ENCODE results near the gene ZBTB42. TPM values are rescaled to one million over a fixed set of nuclear protein-coding genes. Genes with fewer than 3 reads are reported as not detected.

The ZBTB42 gene
- total and polyA plus RNA-seq, 4 donors: 1.5 to 9.4 (median 4.9) TPM

DNA sequence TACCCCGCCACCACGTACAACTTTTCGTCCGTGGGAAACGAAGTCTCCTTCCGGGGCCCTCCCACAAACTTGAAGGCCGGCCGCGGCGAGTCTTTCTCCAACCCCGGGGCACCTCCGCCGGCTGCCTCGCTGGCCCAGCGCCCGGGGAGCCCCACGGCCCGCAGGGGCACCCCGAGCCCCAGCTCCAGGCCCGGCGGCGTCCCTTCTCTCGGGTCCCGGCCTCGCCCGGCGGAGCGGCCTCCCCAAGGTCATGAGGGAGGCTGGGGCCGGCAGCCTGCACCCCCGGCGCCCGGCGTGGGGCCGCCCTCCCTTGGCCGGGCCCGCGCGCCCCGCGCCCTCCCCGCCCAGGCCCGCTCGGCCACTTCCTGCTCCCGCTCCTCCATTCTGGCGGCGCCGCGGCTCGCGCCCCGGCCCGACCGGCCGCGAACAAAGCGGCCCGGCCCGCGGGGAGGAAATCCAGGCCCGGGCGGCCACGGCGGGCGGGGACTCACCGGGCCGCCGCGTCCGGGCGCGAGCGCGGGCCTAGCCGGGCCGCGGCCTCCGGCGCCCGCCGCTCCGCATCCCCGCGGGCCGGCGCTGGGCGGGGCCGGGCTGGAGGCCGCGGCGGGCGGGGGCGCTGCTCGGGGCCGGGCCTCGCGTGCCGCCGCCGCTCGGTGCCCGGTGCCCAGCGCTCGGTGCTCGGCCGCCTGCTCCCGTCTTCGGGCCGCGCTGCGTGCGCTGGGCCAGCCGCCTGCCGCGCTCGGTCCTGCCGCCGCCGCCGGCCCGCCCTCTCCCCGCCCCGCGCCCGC is 5.7 kb upstream of the ZBTB42 start, which contains the start of gene AKT1 (continued):
- TF ChIP-seq YY1 (IDR thresholded peaks at IDR 0.05): no peak
- TF ChIP-seq GABPA (IDR thresholded peaks at IDR 0.05 in 1 of 2, conservative IDR thresholded peaks at IDR 0.05 in 1 of 2): no peak

DNA sequence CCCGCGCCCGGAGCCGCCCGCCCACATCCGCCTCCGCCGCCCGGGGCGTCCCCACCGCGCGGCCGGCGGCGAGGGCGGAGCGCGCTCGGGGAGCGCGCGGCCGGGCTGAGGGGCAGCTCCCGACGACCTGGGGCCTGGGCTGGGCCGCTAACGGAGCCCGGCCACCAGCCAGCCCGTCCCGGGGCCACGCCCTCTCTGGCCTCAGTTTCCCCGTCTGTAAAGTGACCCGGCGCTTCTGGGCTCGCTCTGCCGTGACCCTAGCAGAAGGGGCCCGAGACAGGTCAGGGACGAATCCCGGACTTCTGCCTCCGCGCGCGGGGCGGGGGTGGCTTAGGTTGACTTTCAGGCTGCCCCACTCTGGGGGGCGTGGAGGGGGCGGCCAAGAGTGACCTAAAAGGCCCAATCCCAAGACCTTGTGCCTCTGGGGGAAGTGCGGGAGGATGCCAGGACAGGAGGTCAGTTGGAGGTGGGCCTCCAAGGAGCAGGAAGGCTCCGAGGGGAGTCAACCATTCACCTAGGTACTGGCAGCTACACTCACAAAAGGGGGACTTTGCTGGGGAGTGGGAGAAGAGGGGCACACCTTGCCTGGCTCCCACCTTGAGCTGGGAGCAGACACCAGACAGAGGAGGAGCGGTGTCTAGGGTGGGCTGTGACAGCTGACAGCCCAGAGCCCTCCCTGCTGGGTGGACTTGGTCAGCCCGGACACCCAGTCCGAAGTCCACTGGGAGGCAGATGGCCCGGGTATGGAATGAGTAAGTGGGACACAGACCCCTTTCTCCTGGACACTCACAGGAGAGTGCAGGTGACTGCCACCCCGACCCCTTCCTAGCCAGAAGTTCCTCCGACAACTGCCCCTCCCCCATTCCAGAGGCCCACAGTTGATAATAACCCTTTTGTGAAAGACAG is 4.9 kb upstream of the ZBTB42 start:
- no peaks in the 10 kb centered on the region for H3K36me3 ChIP-seq (ENCODE audit: control insufficient read depth in 4 of 4, insufficient read depth in 3 of 4, low read depth in 1 of 4, low read length in 3 of 4)
- H3K9ac ChIP-seq (ENCODE audit: low read depth in 1 of 2, low read length in 2 of 2): peak overlapping the region in 1 of 2 donors; percentile 25
- DNase-seq (ENCODE audit: low spot score): peak; percentile 80
- peaks cover 34 to 51% (median 41%) of the 10 kb centered on the region in 4 donors for H3K4me1 ChIP-seq (ENCODE audit: control insufficient read depth in 4 of 4, insufficient read depth in 4 of 4, low read length in 3 of 4)
- H3K27ac ChIP-seq (ENCODE audit: low read depth in 1 of 2, low read length in 2 of 2): peak overlapping the region; percentile 80 to 86
- WGBS: 8% methylated on average over 55 of the region's 55 CpGs
- no peaks in the 10 kb centered on the region for H3K27me3 ChIP-seq (ENCODE audit: control insufficient read depth in 4 of 4, insufficient read depth in 4 of 4, low read length in 3 of 4)
- H3K9me3 ChIP-seq (ENCODE audit: control insufficient read depth in 4 of 4, low read length in 3 of 4): no peaks in the 10 kb centered on the region
- TF ChIP-seq HNF4A (conservative IDR thresholded peaks at IDR 0.05) (peak; percentile 51 to 60), GABPA (IDR thresholded peaks at IDR 0.05 in 1 of 2, conservative IDR thresholded peaks at IDR 0.05 in 1 of 2) (no peak)
- peak overlapping the region in 2 of 3 donors; percentile 48 to 89 for H3K4me3 ChIP-seq (ENCODE audit: low read depth in 1 of 3, low read length in 3 of 3)

DNA sequence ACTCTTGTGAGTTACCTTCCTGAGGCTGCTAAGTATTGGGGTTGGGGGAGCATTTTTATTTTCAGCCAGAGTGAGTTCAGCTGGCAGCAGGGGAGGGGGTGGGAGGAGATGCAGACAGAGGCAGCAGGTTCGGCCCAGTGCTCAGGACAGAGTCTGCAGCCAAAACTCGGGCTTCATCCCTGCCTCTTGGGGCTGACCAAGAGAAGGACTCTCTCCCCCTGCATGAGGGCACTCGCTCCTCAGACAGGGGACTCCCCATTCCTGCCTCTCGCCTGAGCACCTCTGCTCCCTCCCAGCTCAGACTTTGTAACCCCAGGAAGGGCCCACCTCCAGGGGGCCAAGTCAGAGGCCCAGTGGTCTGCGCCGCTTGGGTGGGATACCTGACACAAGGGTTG is 4.2 kb upstream of the ZBTB42 start:
- TF ChIP-seq, protein P1, sequence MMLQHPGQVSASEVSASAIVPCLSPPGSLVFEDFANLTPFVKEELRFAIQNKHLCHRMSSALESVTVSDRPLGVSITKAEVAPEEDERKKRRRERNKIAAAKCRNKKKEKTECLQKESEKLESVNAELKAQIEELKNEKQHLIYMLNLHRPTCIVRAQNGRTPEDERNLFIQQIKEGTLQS (IDR thresholded peaks at IDR 0.05): no peak
- no peak for TF ChIP-seq FOXA1 (IDR thresholded peaks at IDR 0.05)
- no peak for TF ChIP-seq RAD21 (IDR thresholded peaks at IDR 0.05)
- TF ChIP-seq RXRA (IDR thresholded peaks at IDR 0.05): no peak
- TF ChIP-seq HNF4G (IDR thresholded peaks at IDR 0.05): no peak
- no peak for TF ChIP-seq NR2F2 (IDR thresholded peaks at IDR 0.05)
- TF ChIP-seq YY1 (IDR thresholded peaks at IDR 0.05): no peak
- TF ChIP-seq FOXA2 (IDR thresholded peaks at IDR 0.05): no peak
- TF ChIP-seq JUND (IDR thresholded peaks at IDR 0.05): no peak
- no peak for TF ChIP-seq HNF4A (conservative IDR thresholded peaks at IDR 0.05)
- TF ChIP-seq GABPA (IDR thresholded peaks at IDR 0.05 in 1 of 2, conservative IDR thresholded peaks at IDR 0.05 in 1 of 2): no peak
- no peak for TF ChIP-seq TAF1 (conservative IDR thresholded peaks at IDR 0.05)
- no peak for TF ChIP-seq EGR1 (IDR thresholded peaks at IDR 0.05; ENCODE audit: low read depth in 2 of 2)
- TF ChIP-seq, protein P2, sequence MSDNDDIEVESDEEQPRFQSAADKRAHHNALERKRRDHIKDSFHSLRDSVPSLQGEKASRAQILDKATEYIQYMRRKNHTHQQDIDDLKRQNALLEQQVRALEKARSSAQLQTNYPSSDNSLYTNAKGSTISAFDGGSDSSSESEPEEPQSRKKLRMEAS (IDR thresholded peaks at IDR 0.05): no peak
- TF ChIP-seq, protein P3, sequence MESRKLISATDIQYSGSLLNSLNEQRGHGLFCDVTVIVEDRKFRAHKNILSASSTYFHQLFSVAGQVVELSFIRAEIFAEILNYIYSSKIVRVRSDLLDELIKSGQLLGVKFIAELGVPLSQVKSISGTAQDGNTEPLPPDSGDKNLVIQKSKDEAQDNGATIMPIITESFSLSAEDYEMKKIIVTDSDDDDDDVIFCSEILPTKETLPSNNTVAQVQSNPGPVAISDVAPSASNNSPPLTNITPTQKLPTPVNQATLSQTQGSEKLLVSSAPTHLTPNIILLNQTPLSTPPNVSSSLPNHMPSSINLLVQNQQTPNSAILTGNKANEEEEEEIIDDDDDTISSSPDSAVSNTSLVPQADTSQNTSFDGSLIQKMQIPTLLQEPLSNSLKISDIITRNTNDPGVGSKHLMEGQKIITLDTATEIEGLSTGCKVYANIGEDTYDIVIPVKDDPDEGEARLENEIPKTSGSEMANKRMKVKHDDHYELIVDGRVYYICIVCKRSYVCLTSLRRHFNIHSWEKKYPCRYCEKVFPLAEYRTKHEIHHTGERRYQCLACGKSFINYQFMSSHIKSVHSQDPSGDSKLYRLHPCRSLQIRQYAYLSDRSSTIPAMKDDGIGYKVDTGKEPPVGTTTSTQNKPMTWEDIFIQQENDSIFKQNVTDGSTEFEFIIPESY (IDR thresholded peaks at IDR 0.05): no peak
- TF ChIP-seq, protein P4, sequence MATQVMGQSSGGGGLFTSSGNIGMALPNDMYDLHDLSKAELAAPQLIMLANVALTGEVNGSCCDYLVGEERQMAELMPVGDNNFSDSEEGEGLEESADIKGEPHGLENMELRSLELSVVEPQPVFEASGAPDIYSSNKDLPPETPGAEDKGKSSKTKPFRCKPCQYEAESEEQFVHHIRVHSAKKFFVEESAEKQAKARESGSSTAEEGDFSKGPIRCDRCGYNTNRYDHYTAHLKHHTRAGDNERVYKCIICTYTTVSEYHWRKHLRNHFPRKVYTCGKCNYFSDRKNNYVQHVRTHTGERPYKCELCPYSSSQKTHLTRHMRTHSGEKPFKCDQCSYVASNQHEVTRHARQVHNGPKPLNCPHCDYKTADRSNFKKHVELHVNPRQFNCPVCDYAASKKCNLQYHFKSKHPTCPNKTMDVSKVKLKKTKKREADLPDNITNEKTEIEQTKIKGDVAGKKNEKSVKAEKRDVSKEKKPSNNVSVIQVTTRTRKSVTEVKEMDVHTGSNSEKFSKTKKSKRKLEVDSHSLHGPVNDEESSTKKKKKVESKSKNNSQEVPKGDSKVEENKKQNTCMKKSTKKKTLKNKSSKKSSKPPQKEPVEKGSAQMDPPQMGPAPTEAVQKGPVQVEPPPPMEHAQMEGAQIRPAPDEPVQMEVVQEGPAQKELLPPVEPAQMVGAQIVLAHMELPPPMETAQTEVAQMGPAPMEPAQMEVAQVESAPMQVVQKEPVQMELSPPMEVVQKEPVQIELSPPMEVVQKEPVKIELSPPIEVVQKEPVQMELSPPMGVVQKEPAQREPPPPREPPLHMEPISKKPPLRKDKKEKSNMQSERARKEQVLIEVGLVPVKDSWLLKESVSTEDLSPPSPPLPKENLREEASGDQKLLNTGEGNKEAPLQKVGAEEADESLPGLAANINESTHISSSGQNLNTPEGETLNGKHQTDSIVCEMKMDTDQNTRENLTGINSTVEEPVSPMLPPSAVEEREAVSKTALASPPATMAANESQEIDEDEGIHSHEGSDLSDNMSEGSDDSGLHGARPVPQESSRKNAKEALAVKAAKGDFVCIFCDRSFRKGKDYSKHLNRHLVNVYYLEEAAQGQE (IDR thresholded peaks at IDR 0.05): no peak
- TF ChIP-seq, protein P5, sequence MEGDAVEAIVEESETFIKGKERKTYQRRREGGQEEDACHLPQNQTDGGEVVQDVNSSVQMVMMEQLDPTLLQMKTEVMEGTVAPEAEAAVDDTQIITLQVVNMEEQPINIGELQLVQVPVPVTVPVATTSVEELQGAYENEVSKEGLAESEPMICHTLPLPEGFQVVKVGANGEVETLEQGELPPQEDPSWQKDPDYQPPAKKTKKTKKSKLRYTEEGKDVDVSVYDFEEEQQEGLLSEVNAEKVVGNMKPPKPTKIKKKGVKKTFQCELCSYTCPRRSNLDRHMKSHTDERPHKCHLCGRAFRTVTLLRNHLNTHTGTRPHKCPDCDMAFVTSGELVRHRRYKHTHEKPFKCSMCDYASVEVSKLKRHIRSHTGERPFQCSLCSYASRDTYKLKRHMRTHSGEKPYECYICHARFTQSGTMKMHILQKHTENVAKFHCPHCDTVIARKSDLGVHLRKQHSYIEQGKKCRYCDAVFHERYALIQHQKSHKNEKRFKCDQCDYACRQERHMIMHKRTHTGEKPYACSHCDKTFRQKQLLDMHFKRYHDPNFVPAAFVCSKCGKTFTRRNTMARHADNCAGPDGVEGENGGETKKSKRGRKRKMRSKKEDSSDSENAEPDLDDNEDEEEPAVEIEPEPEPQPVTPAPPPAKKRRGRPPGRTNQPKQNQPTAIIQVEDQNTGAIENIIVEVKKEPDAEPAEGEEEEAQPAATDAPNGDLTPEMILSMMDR (IDR thresholded peaks at IDR 0.05; ENCODE audit: low read depth, low read length, missing input control): no peak
- TF ChIP-seq SP1 (IDR thresholded peaks at IDR 0.05): no peak
- Histone ChIP-seq H3K9me3 (ENCODE audit: control insufficient read depth in 4 of 4, low read length in 3 of 4) (no peaks in the 10 kb centered on the region), H3K4me3 (ENCODE audit: low read depth in 1 of 3, low read length in 3 of 3) (no peak overlapping the region), H3K27ac (ENCODE audit: low read depth in 1 of 2, low read length in 2 of 2) (peak overlapping the region in 1 of 2 donors; percentile 86), H3K4me1 (ENCODE audit: control insufficient read depth in 4 of 4, insufficient read depth in 4 of 4, low read length in 3 of 4) (peaks cover 33 to 51% (median 42%) of the 10 kb centered on the region in 4 donors), H3K36me3 (ENCODE audit: control insufficient read depth in 4 of 4, insufficient read depth in 3 of 4, low read depth in 1 of 4, low read length in 3 of 4) (no peaks in the 10 kb centered on the region), H3K27me3 (ENCODE audit: control insufficient read depth in 4 of 4, insufficient read depth in 4 of 4, low read length in 3 of 4) (no peaks in the 10 kb centered on the region), H3K9ac (ENCODE audit: low read depth in 1 of 2, low read length in 2 of 2) (no peak overlapping the region)
- WGBS: 87% methylated on average over 6 of the region's 6 CpGs
- DNase-seq (ENCODE audit: low spot score): no peak

Measured in liver (tissue), 9 donors.